HG02610 (cell line): ENCODE results near the gene HNRNPA3.

Experiments
- ATAC-seq: cut with Tn5 transposase; IDR thresholded peaks from one replicate; pipeline ENCODE4 v1.9.1; 2021; ENCODE audit warnings: mild to moderate bottlenecking, moderate library complexity; ENCODE audit not compliant: unreplicated experiment

HNRNPA3 gene

GRCh38 chr2:177271981-177272666 lies 59.5 kb downstream of the HNRNPA3 start:
- no peak for ATAC-seq

DNA sequence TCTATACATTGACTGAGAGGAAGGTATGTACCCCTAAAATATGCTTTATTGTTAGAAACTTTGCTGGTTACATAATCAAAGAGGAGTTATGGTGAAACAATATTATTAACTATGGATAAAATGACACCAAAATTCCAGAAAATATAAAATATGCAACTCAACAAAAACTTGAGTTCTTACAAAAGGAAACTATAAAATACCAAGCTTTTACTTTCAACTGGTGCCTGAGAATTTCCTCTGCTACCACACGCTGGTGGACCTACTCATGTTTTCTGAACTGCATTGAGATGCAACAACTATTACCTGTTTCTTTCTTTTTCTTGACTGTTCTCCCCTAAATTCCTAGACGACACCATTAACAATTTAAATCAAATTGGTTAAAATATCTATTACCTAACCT lies 60.2 kb downstream of the HNRNPA3 start:
- ATAC-seq: no peak

DNA sequence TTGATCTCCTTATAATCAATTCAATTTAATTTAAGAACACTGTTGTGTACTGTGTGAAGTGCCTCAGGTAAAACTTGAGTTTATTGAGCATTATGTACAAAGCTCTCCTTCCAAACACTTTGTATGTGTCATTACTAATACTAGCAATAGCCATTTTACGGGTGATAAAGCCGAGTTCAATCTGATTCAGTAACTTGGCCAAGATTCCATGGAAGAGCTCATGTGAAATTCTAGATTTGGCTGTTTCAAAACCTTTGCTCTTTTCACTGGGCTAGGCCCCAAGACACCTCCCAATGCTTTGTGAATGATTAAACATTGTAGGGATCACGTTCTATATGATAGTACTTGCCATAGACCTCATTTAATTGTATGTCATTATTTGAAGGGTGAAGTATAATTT lies 60.8 kb downstream of the HNRNPA3 start:
- ATAC-seq: no peak
